HEK293 (cell line): ENCODE measurements around the gene SH3BP5L.

ENCODE experiments used
- ZNF138 ChIP-seq: fragments of 450-650 bp; formaldehyde crosslinking; IDR thresholded peaks from 2 replicates; pipeline ENCODE4 v1.5.1; 2016; ENCODE audit warnings: missing biosample characterization, missing genetic modification characterization, borderline replicate concordance
- ZNF274 ChIP-seq, 2 experiments: fragments of 200-500 bp in 1 of 2; fragments of 450-650 bp in 1 of 2; sonication (Bioruptor generic) in 1 of 2; formaldehyde crosslinking in 1 of 2; IDR thresholded peaks; 2 replicates each; pipeline versions ENCODE4 v1.5.1 to v1.6.1; 2014 to 2016; ENCODE audit warnings: borderline replicate concordance in 1 of 2, inconsistent platforms in 1 of 2, low read length in 1 of 2, missing biosample characterization in 1 of 2, missing genetic modification characterization in 1 of 2
- TF ChIP-seq, protein P1 (sequence below): fragments of 450-650 bp; formaldehyde crosslinking; IDR thresholded peaks from 2 replicates; pipeline ENCODE4 v1.5.1; 2017; ENCODE audit warnings: missing biosample characterization, missing genetic modification characterization
- TF ChIP-seq, protein P2 (sequence below): fragments of 450-650 bp; formaldehyde crosslinking; IDR thresholded peaks from 2 replicates; pipeline ENCODE4 v1.5.1; 2016; ENCODE audit warnings: missing biosample characterization, missing genetic modification characterization
- TF ChIP-seq, protein P3 (sequence below): fragments of 450-650 bp; formaldehyde crosslinking; IDR thresholded peaks from 2 replicates; pipeline ENCODE4 v1.5.1; 2016; ENCODE audit warnings: missing biosample characterization, missing genetic modification characterization

DNA sequence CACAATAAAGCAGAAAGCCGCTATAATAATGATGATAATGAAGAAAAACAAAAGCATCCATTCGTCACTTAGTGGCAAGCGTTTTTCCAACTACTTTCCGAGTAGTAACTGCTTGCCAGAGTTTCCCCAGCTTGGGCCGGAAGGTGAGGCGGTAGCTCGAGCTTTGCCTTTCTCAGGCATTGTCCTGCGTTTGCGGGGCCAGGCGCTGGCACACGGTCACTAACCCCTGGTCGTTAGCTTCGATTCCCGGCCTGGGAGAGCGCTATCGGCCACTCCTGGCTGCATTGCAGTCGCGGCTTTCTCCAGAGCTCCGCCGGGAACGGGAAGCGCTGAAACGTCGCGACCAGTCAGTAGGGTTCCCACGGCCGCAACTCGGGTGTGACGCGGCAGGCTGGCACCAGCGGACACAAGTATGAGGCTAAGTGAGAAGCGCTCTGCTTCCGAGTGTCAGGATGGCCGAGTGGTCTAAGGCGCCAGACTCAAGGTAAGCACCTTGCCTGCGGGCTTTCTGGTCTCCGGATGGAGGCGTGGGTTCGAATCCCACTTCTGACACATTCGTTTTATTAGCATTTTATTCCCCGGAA lies 47.8 kb upstream of the SH3BP5L start:
- TF ChIP-seq, protein P1, sequence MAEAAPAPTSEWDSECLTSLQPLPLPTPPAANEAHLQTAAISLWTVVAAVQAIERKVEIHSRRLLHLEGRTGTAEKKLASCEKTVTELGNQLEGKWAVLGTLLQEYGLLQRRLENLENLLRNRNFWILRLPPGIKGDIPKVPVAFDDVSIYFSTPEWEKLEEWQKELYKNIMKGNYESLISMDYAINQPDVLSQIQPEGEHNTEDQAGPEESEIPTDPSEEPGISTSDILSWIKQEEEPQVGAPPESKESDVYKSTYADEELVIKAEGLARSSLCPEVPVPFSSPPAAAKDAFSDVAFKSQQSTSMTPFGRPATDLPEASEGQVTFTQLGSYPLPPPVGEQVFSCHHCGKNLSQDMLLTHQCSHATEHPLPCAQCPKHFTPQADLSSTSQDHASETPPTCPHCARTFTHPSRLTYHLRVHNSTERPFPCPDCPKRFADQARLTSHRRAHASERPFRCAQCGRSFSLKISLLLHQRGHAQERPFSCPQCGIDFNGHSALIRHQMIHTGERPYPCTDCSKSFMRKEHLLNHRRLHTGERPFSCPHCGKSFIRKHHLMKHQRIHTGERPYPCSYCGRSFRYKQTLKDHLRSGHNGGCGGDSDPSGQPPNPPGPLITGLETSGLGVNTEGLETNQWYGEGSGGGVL (tag by site-specific recombination), result no peak
- TF ChIP-seq ZNF274 (IDR thresholded peaks at IDR 0.05; ENCODE audit: low read length) (no peak), ZNF274 (tag by site-specific recombination; IDR thresholded peaks at IDR 0.05; ENCODE audit: borderline replicate concordance) (no peak), ZNF138 (tag by site-specific recombination) (no peak)
- TF ChIP-seq, protein P2, sequence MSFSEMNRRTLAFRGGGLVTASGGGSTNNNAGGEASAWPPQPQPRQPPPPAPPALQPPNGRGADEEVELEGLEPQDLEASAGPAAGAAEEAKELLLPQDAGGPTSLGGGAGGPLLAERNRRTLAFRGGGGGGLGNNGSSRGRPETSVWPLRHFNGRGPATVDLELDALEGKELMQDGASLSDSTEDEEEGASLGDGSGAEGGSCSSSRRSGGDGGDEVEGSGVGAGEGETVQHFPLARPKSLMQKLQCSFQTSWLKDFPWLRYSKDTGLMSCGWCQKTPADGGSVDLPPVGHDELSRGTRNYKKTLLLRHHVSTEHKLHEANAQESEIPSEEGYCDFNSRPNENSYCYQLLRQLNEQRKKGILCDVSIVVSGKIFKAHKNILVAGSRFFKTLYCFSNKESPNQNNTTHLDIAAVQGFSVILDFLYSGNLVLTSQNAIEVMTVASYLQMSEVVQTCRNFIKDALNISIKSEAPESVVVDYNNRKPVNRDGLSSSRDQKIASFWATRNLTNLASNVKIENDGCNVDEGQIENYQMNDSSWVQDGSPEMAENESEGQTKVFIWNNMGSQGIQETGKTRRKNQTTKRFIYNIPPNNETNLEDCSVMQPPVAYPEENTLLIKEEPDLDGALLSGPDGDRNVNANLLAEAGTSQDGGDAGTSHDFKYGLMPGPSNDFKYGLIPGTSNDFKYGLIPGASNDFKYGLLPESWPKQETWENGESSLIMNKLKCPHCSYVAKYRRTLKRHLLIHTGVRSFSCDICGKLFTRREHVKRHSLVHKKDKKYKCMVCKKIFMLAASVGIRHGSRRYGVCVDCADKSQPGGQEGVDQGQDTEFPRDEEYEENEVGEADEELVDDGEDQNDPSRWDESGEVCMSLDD (tag by site-specific recombination), result no peak
- TF ChIP-seq, protein P3, sequence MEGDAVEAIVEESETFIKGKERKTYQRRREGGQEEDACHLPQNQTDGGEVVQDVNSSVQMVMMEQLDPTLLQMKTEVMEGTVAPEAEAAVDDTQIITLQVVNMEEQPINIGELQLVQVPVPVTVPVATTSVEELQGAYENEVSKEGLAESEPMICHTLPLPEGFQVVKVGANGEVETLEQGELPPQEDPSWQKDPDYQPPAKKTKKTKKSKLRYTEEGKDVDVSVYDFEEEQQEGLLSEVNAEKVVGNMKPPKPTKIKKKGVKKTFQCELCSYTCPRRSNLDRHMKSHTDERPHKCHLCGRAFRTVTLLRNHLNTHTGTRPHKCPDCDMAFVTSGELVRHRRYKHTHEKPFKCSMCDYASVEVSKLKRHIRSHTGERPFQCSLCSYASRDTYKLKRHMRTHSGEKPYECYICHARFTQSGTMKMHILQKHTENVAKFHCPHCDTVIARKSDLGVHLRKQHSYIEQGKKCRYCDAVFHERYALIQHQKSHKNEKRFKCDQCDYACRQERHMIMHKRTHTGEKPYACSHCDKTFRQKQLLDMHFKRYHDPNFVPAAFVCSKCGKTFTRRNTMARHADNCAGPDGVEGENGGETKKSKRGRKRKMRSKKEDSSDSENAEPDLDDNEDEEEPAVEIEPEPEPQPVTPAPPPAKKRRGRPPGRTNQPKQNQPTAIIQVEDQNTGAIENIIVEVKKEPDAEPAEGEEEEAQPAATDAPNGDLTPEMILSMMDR (tag by site-specific recombination), result no peak
